A673 (cell line): ENCODE data around the gene ZNF684.

Source experiments
- EZH2 ChIP-seq: fragments of 200-600 bp; sonication (generic); IDR thresholded peaks from 2 replicates; pipeline ENCODE4 v1.6.1; 2017; ENCODE audit warnings: borderline replicate concordance, low read depth, mild to moderate bottlenecking, mixed read lengths, antibody characterized with exemption, low read length; ENCODE audit not compliant: poor library complexity, severe bottlenecking
- TF ChIP-seq, protein P1 (sequence below): fragments of 300-800, 200-600 bp; sonication (generic); conservative IDR thresholded peaks from 2 replicates; pipeline ENCODE4 v1.5.1; 2017; ENCODE audit warnings: low read depth, mild to moderate bottlenecking, antibody characterized with exemption, low read length, moderate library complexity, mixed read lengths

DNA sequence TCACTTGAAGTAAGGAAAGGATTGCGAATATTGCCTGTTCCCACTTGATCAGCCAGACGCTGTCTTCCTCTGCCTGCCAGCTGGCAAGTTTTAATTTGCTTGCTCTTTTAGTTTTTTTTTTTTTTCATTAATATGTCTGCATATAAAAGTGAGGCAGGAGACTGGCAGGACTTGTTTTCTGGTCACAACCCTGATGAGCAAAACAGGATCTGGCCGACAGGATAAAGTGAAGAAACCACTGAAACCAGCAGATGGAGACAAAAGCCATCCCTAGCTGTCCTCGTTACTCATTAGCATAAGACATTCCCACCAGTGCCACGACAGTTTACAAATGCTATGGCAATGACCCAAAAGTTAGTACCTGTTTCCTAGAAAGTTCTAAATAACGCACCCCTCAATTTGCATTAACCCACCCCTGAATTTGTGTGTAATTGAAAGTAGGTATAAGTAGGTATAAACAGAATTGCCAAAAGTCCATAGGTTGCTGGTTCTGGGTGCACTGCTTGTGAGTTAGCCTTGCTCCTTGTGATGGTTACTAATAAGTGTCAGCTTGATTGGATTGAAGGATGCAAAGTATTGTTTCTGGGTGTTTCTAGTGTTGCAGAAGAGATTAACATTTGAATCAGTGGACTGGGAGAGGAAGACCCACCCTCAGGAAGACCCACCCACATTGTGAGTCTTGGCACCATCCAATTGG lies 60.8 kb downstream of the ZNF684 start:
- TF ChIP-seq EZH2: no peak
- TF ChIP-seq, protein P1, sequence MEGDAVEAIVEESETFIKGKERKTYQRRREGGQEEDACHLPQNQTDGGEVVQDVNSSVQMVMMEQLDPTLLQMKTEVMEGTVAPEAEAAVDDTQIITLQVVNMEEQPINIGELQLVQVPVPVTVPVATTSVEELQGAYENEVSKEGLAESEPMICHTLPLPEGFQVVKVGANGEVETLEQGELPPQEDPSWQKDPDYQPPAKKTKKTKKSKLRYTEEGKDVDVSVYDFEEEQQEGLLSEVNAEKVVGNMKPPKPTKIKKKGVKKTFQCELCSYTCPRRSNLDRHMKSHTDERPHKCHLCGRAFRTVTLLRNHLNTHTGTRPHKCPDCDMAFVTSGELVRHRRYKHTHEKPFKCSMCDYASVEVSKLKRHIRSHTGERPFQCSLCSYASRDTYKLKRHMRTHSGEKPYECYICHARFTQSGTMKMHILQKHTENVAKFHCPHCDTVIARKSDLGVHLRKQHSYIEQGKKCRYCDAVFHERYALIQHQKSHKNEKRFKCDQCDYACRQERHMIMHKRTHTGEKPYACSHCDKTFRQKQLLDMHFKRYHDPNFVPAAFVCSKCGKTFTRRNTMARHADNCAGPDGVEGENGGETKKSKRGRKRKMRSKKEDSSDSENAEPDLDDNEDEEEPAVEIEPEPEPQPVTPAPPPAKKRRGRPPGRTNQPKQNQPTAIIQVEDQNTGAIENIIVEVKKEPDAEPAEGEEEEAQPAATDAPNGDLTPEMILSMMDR: peak; percentile 76
